Vagina (tissue), 2 donors: Measurements from ENCODE around the gene SEPTIN8. TPM values are rescaled to one million over a fixed set of nuclear protein-coding genes. Genes with fewer than 3 reads are reported as not detected.

ENCODE experiments used
- DNase-seq, 2 donors: peaks; one replicate each; pipeline ENCODE4 v3.0.0-alpha.2; 2017; ENCODE audit errors: extremely low spot score in 2 of 2
- H3K27ac ChIP-seq: fragments of 200-600 bp; sonication (generic); one replicate; pipeline ENCODE4 v1.5.1; 2019
- H3K27me3 ChIP-seq: fragments of 200-600 bp; sonication (generic); one replicate; pipeline ENCODE4 v1.5.1; 2019
- H3K36me3 ChIP-seq, 2 donors: fragments of 200-600 bp; sonication (generic); one replicate each; pipeline ENCODE4 v1.5.1; 2017 to 2019
- H3K4me1 ChIP-seq: fragments of 200-600 bp; sonication (generic); one replicate; pipeline ENCODE4 v1.5.1; 2019
- H3K4me3 ChIP-seq, 2 donors: fragments of 200-600 bp; sonication (generic); 1 replicate in 1 of 2; 2 replicates in 1 of 2; pipeline ENCODE4 v1.5.1; 2016 to 2019
- H3K9me3 ChIP-seq: fragments of 200-600 bp; sonication (generic); one replicate; pipeline ENCODE4 v1.5.1; 2019
- POLR2A ChIP-seq, 2 donors: fragments of 450-650 bp; IDR thresholded peaks; one replicate each; pipeline ENCODE4 v1.6.1; 2017; ENCODE audit warnings: antibody characterized with exemption in 2 of 2, mild to moderate bottlenecking in 2 of 2, moderate library complexity in 2 of 2
- POLR2AphosphoS5 ChIP-seq, 2 donors: sonication (generic); formaldehyde crosslinking; IDR thresholded peaks; one replicate each; pipeline ENCODE4 v1.9.0; 2017; ENCODE audit warnings: antibody characterized with exemption in 2 of 2, mild to moderate bottlenecking in 2 of 2, low read depth in 1 of 2; ENCODE audit not compliant: insufficient read depth in 1 of 2
- intact Hi-C: fragments of 100-400 bp; cut with DNase I; formaldehyde crosslinking; loops from one replicate; pipeline ENCODE4 v1.15.1; 2023
- total RNA-seq: library from RNA; depleted of rRNA; stranded (reverse); fragments of >200 nt; gene quantifications from one replicate; pipeline ENCODE4 v1.2.3, GENCODE V29; 2016
- TF ChIP-seq, protein P1 (sequence below), 3 experiments: fragments of 450-650 bp in 2 of 3; fragments of 200-600 bp in 1 of 3; sonication (generic) in 1 of 3; IDR thresholded peaks; one replicate each; pipeline ENCODE4 v1.5.1; 2017 to 2019; ENCODE audit warnings: antibody characterized with exemption in 3 of 3, mild to moderate bottlenecking in 2 of 3, moderate library complexity in 2 of 3

The SEPTIN8 gene
- total RNA-seq, 1 donor from 2014 or later = 52.8 TPM

DNA sequence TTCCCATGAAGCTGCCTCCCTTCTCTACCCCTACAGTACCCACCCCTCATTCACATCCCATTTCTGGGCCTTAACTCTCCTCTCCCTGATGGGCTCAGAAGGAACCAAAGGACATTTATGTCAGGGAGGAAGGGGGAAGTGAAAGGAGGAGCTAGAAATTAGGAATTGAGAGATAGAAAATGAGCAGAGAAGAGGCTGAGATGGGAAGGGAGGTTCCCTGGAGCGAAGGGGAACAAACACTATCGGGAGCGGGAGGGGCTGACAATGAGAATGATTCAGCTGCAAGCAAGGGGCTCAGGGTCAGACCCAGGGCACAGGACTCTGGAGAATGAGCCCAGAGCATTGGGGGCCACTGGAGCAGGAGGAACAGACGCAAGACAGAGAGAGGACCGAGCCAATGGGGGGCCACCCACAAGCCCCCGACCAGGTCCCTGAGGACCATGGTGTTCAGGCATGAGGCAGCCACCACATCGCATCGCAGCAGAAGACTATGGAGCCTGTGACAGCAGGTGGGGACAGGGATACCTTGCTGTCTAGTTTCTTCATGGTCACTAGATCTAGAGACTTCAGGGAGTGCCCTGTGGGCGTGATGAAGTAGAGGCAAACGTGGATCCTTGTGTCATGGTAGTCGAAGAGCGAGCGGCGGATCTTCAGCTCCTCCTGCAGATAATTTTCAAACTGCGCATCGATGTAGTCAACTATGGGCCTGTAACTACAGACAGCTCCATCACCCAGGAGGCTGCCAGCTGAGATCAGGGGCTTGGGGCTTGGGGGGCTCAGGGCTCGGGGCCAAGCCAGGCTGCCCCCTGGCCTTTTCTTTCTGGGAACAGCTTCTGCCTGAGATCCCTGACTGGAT lies 13.6 kb downstream of the SEPTIN8 start:
- TF ChIP-seq POLR2AphosphoS5 (IDR thresholded peaks at IDR 0.05; ENCODE audit: insufficient read depth in 1 of 2, low read depth in 1 of 2) (no peak), POLR2A (IDR thresholded peaks at IDR 0.05) (no peak)
- TF ChIP-seq, protein P1, sequence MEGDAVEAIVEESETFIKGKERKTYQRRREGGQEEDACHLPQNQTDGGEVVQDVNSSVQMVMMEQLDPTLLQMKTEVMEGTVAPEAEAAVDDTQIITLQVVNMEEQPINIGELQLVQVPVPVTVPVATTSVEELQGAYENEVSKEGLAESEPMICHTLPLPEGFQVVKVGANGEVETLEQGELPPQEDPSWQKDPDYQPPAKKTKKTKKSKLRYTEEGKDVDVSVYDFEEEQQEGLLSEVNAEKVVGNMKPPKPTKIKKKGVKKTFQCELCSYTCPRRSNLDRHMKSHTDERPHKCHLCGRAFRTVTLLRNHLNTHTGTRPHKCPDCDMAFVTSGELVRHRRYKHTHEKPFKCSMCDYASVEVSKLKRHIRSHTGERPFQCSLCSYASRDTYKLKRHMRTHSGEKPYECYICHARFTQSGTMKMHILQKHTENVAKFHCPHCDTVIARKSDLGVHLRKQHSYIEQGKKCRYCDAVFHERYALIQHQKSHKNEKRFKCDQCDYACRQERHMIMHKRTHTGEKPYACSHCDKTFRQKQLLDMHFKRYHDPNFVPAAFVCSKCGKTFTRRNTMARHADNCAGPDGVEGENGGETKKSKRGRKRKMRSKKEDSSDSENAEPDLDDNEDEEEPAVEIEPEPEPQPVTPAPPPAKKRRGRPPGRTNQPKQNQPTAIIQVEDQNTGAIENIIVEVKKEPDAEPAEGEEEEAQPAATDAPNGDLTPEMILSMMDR (IDR thresholded peaks at IDR 0.05) = no peak
- no peaks in the 10 kb centered on the region for H3K27me3 ChIP-seq
- no peak overlapping the region for H3K27ac ChIP-seq
- peaks cover 31% of the 10 kb centered on the region for H3K4me1 ChIP-seq
- intact Hi-C loops = no loop called here
- peak; percentile 58 to 61 for DNase-seq
- H3K36me3 ChIP-seq = peaks cover 4 to 38% of the 10 kb centered on the region in 2 donors
- H3K4me3 ChIP-seq = no peak overlapping the region
- H3K9me3 ChIP-seq = no peaks in the 10 kb centered on the region

DNA sequence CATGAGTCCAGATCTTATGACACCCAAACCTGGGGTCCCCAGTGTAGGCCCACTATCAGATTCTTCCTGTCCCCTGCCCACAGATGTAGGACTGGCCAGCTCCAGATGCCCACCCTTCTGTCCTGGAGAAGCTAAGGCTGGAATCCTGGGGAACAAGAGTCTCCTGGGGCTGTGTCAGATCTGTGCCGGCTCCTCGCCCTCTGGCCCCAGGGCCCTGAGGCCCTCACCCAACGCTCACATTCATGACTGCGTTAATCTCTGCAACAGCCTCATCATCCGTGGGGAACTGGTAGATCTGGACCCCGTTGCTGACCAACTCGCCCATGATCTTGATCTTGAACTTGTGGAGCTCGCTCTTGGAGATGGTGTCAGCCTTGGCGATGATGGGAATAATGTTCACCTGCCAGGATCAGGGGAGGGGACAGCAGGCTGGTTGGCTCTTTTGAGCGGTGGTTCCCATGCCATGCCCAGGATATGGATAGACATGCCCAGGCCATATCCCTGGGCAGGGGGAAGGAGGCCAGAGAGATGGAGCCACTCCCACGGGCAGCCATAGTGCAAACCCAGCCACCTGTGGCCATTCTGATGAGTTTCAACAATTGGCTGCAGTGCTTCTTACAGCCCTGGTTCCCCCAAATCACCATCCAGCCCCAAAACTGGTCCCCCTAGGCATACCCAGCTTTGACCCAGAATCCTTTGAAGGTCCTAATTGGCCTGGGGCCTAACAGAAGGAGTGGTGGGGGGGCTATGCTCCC lies 14.6 kb downstream of the SEPTIN8 start:
- Histone ChIP-seq H3K36me3 (peaks cover 4 to 42% of the 10 kb centered on the region in 2 donors), H3K27ac (no peak overlapping the region), H3K9me3 (no peaks in the 10 kb centered on the region), H3K4me3 (no peak overlapping the region), H3K4me1 (peaks cover 23% of the 10 kb centered on the region), H3K27me3 (no peaks in the 10 kb centered on the region)
- intact Hi-C loops = no loop called here
- DNase-seq = peak; percentile 71 to 89
- TF ChIP-seq POLR2AphosphoS5 (IDR thresholded peaks at IDR 0.05; ENCODE audit: insufficient read depth in 1 of 2, low read depth in 1 of 2) (no peak), POLR2A (IDR thresholded peaks at IDR 0.05) (no peak)
- TF ChIP-seq, protein P1 (IDR thresholded peaks at IDR 0.05) = no peak

DNA sequence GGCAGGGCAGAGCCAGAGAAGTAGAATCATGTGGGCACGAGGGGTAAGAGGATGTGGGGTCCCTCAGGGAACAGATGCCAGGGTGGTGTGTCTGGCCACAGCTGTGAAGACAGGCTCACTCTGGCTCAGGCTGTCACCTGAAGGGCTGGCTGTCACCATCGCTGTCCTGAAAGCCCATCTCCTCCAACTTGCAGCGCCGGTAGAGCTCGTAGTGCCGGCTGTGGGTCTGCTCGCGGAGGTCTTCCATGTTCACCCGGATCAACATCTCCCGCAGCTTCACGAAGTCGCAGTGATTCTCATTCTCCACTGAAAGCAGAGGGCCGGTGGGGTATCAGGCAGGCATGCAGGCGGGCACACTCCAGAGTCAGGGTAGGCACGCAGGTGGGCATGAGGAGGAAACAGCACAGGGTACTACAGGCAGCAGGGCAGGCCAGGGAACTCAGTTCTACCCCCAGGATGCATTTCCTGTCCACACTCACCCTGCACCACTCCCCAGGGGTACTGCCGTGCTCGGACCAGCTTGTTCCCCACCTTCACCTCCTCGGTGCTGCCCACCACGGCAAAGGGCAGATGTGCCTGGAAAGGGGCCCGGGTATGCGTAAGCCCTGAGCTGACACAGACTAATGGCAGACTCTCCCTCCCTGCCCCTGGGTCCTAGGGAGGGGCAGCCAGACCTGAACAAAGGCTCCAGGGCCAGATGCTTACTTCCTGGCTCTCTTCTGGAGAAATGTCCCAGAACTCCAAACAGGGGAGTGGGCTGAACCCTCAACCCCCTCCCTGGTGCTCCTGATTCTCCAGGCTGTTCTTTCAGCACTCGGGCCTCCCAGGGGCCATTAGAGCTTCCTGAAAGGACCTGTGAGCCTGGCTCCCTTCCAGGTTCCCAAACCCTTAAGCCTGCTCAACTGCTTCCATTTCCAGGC lies 15.5 kb downstream of the SEPTIN8 start:
- Histone ChIP-seq H3K27me3 (no peaks in the 10 kb centered on the region), H3K4me1 (peaks cover 14% of the 10 kb centered on the region), H3K4me3 (no peak overlapping the region), H3K9me3 (no peaks in the 10 kb centered on the region), H3K36me3 (peaks cover 4 to 42% of the 10 kb centered on the region in 2 donors), H3K27ac (no peak overlapping the region)
- DNase-seq = peak; percentile 67 to 90
- TF ChIP-seq POLR2AphosphoS5 (IDR thresholded peaks at IDR 0.05; ENCODE audit: insufficient read depth in 1 of 2, low read depth in 1 of 2) (no peak), POLR2A (IDR thresholded peaks at IDR 0.05) (no peak)
- TF ChIP-seq, protein P1 (IDR thresholded peaks at IDR 0.05) = no peak
- intact Hi-C loops = no loop called here

DNA sequence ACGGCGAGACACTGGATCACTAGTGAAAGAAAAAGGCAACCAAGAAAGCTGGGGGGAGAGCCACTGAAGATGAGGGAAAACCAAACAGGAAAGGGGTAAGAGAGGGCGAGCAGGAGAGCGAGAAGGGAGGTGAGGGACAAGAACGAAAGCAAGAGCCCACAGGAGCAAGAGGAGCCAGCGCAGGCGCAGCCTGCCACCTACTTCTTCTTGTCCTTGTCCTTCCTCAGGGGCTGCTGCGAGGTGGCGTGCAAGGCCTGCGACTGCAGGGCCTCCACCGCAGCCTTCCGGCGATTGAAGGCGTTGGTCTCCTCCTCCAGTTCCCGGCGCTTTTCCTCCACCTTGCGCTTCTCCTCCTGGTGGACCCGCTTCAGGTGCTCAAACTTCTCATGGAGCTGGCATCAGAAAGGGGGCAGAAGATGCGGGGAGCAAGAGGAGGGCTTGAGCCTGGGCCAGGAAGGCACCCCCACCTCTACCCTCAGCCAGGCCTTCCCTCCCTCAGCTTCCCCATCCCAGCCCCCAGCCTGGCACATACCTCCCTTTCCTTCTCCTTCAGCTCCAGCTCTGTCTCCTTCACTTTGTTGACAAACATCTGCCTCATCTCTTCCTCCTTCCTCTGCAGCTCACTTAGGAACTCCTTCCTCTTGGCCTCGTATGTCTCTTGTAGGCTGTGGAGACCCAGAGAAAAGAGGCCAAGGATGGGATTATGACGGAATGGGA lies 16.3 kb downstream of the SEPTIN8 start:
- H3K4me3 ChIP-seq = no peak overlapping the region
- no peaks in the 10 kb centered on the region for H3K9me3 ChIP-seq
- no peak overlapping the region for H3K27ac ChIP-seq
- H3K36me3 ChIP-seq = peaks cover 4 to 42% of the 10 kb centered on the region in 2 donors
- peaks cover 7% of the 10 kb centered on the region for H3K4me1 ChIP-seq
- TF ChIP-seq POLR2AphosphoS5 (IDR thresholded peaks at IDR 0.05; ENCODE audit: insufficient read depth in 1 of 2, low read depth in 1 of 2) = no peak
- TF ChIP-seq, protein P1 (IDR thresholded peaks at IDR 0.05) = no peak
- no peak for TF ChIP-seq POLR2A (IDR thresholded peaks at IDR 0.05)
- H3K27me3 ChIP-seq = no peaks in the 10 kb centered on the region
- DNase-seq = peak; percentile 62 to 82
- intact Hi-C loops = no loop called here
